ENCODE measurements around the gene GID4.

Gene GID4

GRCh38 chr17:18102640-18103039, 63.4 kb downstream of the GID4 start:
- no peak for DNase-seq (ENCODE audit: low spot score)

DNA sequence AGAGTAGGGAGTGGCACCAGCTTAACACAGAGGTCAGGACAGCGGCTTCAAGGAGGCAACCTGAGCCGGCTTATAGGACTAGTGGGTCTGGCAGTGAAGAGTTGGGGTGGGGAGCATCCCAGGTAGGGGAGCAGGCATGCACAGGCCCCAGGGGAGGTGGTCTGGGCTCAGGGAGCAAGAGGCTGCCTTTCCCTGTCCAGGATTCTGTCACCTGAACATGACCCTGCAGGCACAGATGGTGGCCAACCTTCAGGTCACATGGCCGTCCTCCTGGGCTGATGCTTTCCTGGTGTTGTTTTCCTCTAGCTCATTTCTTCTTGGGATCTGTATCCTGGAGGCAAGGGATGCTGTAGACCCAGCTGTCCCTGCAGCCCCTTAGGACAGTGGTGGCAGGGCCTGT, 65.8 kb downstream of the GID4 start:
- DNase-seq (ENCODE audit: low spot score): no peak

DNA sequence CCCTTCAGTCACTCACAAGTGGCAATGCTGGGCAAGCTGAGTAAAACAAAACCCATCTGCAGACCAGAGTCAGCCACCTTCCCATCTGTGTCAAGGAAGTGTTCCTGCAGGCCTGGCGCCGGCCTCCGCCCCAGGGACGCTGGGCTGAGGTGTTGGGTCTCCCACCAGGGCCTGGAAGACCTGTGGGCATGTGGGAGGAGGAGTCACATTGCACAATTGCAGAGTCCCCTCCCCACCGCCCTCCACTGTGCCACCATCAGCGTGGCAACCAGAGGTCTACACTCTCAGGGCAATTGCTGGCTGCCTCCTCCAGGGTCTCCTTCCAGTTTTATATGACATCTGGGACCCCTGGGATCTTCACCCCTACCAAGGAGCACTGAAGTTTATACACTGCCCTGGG, 66.4 kb downstream of the GID4 start:
- DNase-seq (ENCODE audit: low spot score): no peak

DNA sequence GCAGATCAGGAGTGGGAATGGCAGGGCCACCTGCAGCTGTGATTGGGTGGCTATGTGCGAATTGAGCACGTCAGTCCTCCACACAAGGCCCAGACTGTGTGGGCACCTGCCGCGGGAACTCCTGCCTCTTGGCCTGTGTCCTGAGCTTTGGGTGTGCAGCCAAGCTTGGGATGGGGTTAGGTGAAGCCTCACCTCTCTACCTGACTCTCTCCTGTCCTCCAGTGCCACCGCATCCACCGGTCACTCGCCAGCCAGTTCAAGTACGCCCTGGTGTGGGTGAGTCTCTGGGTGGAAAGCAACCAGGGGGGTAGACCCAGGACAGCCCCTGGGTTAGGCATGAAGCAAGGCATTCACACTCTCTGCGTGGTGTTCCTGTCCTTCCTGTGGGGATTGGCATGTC, 67.0 kb downstream of the GID4 start:
- DNase-seq (ENCODE audit: low spot score): no peak

DNA sequence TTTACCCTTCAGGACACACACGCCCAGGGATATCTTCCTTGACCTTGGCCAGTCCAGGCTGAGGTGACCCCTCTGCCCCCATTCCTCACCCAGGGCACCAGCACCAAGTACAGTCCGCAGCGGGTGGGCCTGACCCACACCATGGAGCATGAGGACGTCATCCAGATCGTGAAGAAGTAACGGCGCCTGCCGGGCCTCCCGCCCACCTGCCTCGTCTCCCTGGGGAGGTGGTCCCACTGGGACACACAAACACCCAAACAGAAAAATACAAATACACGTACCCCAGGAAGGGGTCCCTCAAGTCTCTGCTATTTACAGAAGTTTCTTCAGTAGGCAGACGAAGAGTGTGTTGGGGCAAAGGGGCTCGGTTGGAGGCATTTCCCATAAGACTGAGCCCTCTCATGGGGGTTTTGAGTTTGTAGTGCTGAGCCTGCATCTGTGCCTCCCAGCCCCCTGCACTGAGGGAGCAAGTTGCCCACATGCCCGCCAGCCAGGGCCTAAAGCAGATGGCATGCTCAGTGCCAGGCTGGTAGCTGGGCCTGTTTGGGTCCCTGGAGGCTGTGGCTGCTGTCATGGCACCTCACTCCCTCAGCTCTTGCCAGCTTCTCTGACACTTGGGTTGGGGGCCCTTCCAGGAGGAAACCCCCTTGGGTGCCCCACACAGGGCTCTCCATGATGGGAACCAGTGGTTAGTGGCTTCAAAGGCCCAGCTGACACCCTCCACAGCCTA, 68.0 kb downstream of the GID4 start:
- no peak for DNase-seq (ENCODE audit: low spot score)

- DNase-seq (ENCODE audit: low spot score): no peak
Observed at GRCh38 chr17:18107971-18108370, 68.8 kb downstream of the GID4 start.

- no peak for DNase-seq (ENCODE audit: low spot score)
Observed at GRCh38 chr17:18108401-18109312, 69.4 kb downstream of the GID4 start, which contains the start of gene MYO15A. Gene MYO15A (plus strand): TSS chr17:18108756. CDS start chr17:18118801, 10,045 bp downstream.

DNA sequence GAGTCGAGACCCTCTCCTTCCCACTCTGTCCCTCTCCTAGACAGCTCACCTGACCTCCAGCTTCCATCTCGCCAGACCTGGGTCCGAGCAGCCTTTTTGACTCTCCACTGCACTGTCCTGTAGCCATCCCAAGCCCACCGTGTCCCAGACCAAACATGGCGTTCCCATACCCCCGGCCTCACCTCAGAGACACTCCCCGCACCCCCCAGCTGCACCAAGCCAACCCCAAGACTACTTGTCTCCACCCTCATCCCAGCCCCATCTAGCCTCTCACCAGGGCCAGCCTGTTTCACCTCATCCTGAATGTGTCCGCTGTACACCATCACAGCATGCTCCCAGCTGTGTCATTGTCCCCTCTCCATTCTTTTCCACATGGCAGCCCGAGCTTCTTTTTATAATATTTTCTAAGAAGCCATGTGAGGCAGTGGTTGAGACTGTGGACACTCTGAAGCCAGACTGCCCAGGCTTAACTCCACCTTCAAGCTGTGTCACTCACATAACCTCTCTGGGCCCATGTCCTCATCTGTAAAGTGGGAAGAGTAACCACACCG, 70.8 kb downstream of the GID4 start:
- DNase-seq (ENCODE audit: low spot score): no peak

DNA sequence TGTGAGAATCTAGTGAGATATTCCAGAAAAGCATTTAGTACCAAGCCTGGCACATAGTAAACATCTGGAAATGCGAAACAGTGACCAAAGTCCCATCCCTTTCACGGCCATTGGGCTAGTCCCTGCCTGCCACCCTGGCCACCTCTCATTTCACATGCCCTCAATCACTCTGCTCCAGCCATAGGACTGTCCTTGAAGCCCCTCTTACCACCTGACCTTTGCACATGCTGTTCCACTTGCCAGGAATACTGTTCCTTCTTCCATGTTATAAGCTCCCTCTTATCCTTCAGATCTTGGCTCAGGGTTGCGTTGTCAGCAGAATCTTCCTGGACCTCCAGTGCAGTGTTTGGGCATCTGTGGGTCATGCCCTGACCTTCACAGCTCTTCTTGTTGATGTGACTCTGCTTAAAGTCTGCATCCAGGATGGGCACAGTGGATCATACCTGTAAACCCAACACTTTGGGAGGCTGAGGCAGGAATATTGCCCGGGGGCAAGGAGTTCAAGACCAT, 71.5 kb downstream of the GID4 start:
- DNase-seq (ENCODE audit: low spot score): no peak

GRCh38 chr17:18111330-18111971, 72.2 kb downstream of the GID4 start:
- no peak for DNase-seq (ENCODE audit: low spot score)

- no peak for DNase-seq (ENCODE audit: low spot score)
Observed at GRCh38 chr17:18115517-18115916, 76.3 kb downstream of the GID4 start.

DNA sequence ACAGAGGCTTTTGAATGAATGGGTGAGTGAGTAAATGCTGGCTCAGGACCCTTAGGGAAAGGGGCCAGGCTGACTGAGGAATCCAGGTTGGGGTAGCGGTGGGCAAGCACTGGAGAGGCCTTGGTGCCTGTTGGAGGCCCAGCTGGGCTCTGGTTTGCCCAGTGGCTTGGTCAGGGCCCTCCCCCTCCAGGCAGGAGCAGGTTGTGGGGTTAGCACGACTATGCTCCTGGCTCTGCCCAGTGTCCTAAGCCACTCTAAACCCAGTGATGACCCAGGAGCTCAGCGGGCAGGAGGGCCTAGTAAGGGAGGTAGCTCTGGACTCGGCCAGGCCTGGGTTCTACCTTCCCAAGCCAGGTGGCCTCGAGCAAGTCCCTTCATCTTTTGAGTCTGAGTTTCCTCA, 76.9 kb downstream of the GID4 start:
- DNase-seq (ENCODE audit: low spot score): no peak

DNA sequence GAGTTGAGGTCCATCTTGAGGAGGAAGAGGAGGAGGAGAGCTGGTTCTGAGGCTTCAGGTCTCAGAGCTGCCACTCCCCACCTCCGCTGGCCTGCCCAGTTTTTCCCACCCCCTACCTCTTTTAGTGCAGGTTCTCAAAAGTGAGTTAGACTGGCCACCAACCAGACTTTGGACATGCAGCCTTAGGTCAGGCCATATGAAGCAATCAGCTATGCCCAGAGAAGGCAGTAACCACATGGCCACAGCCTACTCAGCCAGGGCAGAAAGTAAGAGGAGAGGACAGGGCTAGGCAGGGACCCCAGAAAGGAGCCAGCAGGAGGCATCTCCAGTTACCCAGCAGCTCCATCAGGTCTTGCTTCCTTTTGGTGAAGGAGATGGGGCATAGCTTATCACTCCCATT, 78.3 kb downstream of the GID4 start:
- no peak for DNase-seq (ENCODE audit: low spot score)

Measured in HuH-7.5 (cell line).